ENCODE results near the gene MED13L. TPM values are rescaled to one million over a fixed set of nuclear protein-coding genes. Genes with fewer than 3 reads are reported as not detected.

MED13L gene
- total RNA-seq, 3 donors from 2014 or later: 248 to 387 (median 279) TPM

- Histone ChIP-seq H3K4me1 (no peaks in the 10 kb centered on the region), H3K27ac (no peak overlapping the region), H3K36me3 (peaks cover 12% of the 10 kb centered on the region), H3K9me3 (no peaks in the 10 kb centered on the region), H3K27me3 (no peaks in the 10 kb centered on the region), H3K4me3 (no peak overlapping the region)
- no peak for DNase-seq (ENCODE audit: low spot score in 2 of 2)
- intact Hi-C loops (cut with DNase I; ENCODE audit: low total_unique reads): no loop called here
- TF ChIP-seq CTCF (IDR thresholded peaks at IDR 0.05): no peak
- TF ChIP-seq POLR2AphosphoS5 (IDR thresholded peaks at IDR 0.05): no peak
- TF ChIP-seq POLR2A (IDR thresholded peaks at IDR 0.05): no peak
Measured at GRCh38 chr12:115975411-115975810, 302.1 kb downstream of the MED13L start.

- H3K36me3 ChIP-seq: peaks cover 12% of the 10 kb centered on the region
- no peaks in the 10 kb centered on the region for H3K27me3 ChIP-seq
- no peak for DNase-seq (ENCODE audit: low spot score in 2 of 2)
- H3K4me3 ChIP-seq: no peak overlapping the region
- no peak for TF ChIP-seq POLR2A (IDR thresholded peaks at IDR 0.05)
- no peak for TF ChIP-seq CTCF (IDR thresholded peaks at IDR 0.05)
- no peak for TF ChIP-seq POLR2AphosphoS5 (IDR thresholded peaks at IDR 0.05)
- H3K27ac ChIP-seq: no peak overlapping the region
- H3K4me1 ChIP-seq: no peaks in the 10 kb centered on the region
- H3K9me3 ChIP-seq: no peaks in the 10 kb centered on the region
- intact Hi-C loops (cut with DNase I; ENCODE audit: low total_unique reads): no loop called here
Measured at GRCh38 chr12:115973968-115974724, 303.3 kb downstream of the MED13L start.

GRCh38 chr12:115973066-115973465 lies 304.4 kb downstream of the MED13L start:
- TF ChIP-seq POLR2A (IDR thresholded peaks at IDR 0.05) (no peak), CTCF (IDR thresholded peaks at IDR 0.05) (no peak), POLR2AphosphoS5 (IDR thresholded peaks at IDR 0.05) (no peak)
- Histone ChIP-seq H3K36me3 (peaks cover 8% of the 10 kb centered on the region), H3K4me3 (no peak overlapping the region), H3K27ac (no peak overlapping the region), H3K9me3 (no peaks in the 10 kb centered on the region), H3K27me3 (no peaks in the 10 kb centered on the region), H3K4me1 (no peaks in the 10 kb centered on the region)
- intact Hi-C loops (cut with DNase I; ENCODE audit: low total_unique reads): no loop called here
- no peak for DNase-seq (ENCODE audit: low spot score in 2 of 2)

GRCh38 chr12:115972241-115972640 lies 305.3 kb downstream of the MED13L start:
- TF ChIP-seq POLR2AphosphoS5 (IDR thresholded peaks at IDR 0.05) (no peak), CTCF (IDR thresholded peaks at IDR 0.05) (no peak), POLR2A (IDR thresholded peaks at IDR 0.05) (no peak)
- Histone ChIP-seq H3K9me3 (no peaks in the 10 kb centered on the region), H3K27me3 (no peaks in the 10 kb centered on the region), H3K4me1 (no peaks in the 10 kb centered on the region), H3K4me3 (no peak overlapping the region), H3K27ac (no peak overlapping the region), H3K36me3 (peaks cover 8% of the 10 kb centered on the region)
- intact Hi-C loops (cut with DNase I; ENCODE audit: low total_unique reads): no loop called here
- DNase-seq (ENCODE audit: low spot score in 2 of 2): no peak

- TF ChIP-seq POLR2A (IDR thresholded peaks at IDR 0.05): no peak
- TF ChIP-seq CTCF (IDR thresholded peaks at IDR 0.05): no peak
- TF ChIP-seq POLR2AphosphoS5 (IDR thresholded peaks at IDR 0.05): no peak
- H3K9me3 ChIP-seq: no peaks in the 10 kb centered on the region
- no peak for DNase-seq (ENCODE audit: low spot score in 2 of 2)
- no peaks in the 10 kb centered on the region for H3K4me1 ChIP-seq
- H3K27me3 ChIP-seq: no peaks in the 10 kb centered on the region
- H3K36me3 ChIP-seq: no peaks in the 10 kb centered on the region
- intact Hi-C loops (cut with DNase I; ENCODE audit: low total_unique reads): no loop called here
- H3K4me3 ChIP-seq: no peak overlapping the region
- H3K27ac ChIP-seq: no peak overlapping the region
Measured at GRCh38 chr12:115968211-115968610, 309.3 kb downstream of the MED13L start.

Measured in breast epithelium (tissue), 4 donors.